KMS-11 (cell line): Measurements from ENCODE around the gene MED20.

ENCODE experiments used
- H2AFZ ChIP-seq: fragments of 200-600 bp; sonication (generic); 2 replicates; pipeline ENCODE4 v1.6.1; 2016; ENCODE audit warnings: antibody characterized with exemption, mixed run types, low read depth
- H3K27ac ChIP-seq: fragments of 200-600 bp; sonication (generic); 2 replicates; pipeline ENCODE4 v1.6.1; 2016; ENCODE audit warnings: mild to moderate bottlenecking, mixed run types
- H3K27me3 ChIP-seq: fragments of 200-600 bp; sonication (generic); 2 replicates; pipeline ENCODE4 v1.6.1; 2017; ENCODE audit warnings: mild to moderate bottlenecking, low read depth, mixed run types, moderate library complexity; ENCODE audit not compliant: insufficient read depth
- H3K36me3 ChIP-seq: fragments of 200-600 bp; sonication (generic); 2 replicates; pipeline ENCODE4 v1.6.1; 2017; ENCODE audit warnings: mild to moderate bottlenecking, mixed run types; ENCODE audit not compliant: insufficient read depth
- H3K4me1 ChIP-seq: fragments of 200-600 bp; sonication (generic); 2 replicates; pipeline ENCODE4 v1.6.1; 2016; ENCODE audit warnings: mild to moderate bottlenecking, low read depth, mixed run types; ENCODE audit not compliant: poor library complexity, severe bottlenecking
- H3K4me2 ChIP-seq: fragments of 200-600 bp; sonication (generic); 2 replicates; pipeline ENCODE4 v1.7.0; 2016; ENCODE audit warnings: mild to moderate bottlenecking, mixed run types
- H3K4me3 ChIP-seq: fragments of 200-600 bp; sonication (generic); IDR thresholded peaks from 2 replicates; pipeline ENCODE4 v1.6.1; 2017; ENCODE audit warnings: low read depth, low read length, mixed read lengths; ENCODE audit not compliant: insufficient read depth
- H3K79me2 ChIP-seq: fragments of 200-600 bp; sonication (generic); 2 replicates; pipeline ENCODE4 v1.6.1; 2016; ENCODE audit warnings: low read depth, mixed run types; ENCODE audit not compliant: insufficient read depth
- H3K9ac ChIP-seq: fragments of 200-600 bp; sonication (generic); 2 replicates; pipeline ENCODE4 v1.6.1; 2016; ENCODE audit warnings: mild to moderate bottlenecking, mixed run types
- H4K20me1 ChIP-seq: fragments of 200-600 bp; sonication (generic); 2 replicates; pipeline ENCODE4 v1.6.1; 2016; ENCODE audit warnings: mild to moderate bottlenecking, mixed run types; ENCODE audit not compliant: insufficient read depth
- TF ChIP-seq, protein P1 (sequence below): fragments of 200-600 bp; sonication (generic); conservative IDR thresholded peaks from 2 replicates; pipeline ENCODE4 v1.6.1; 2017; ENCODE audit warnings: low read depth, mild to moderate bottlenecking, antibody characterized with exemption, low read length, moderate library complexity, mixed read lengths

MED20 gene

DNA sequence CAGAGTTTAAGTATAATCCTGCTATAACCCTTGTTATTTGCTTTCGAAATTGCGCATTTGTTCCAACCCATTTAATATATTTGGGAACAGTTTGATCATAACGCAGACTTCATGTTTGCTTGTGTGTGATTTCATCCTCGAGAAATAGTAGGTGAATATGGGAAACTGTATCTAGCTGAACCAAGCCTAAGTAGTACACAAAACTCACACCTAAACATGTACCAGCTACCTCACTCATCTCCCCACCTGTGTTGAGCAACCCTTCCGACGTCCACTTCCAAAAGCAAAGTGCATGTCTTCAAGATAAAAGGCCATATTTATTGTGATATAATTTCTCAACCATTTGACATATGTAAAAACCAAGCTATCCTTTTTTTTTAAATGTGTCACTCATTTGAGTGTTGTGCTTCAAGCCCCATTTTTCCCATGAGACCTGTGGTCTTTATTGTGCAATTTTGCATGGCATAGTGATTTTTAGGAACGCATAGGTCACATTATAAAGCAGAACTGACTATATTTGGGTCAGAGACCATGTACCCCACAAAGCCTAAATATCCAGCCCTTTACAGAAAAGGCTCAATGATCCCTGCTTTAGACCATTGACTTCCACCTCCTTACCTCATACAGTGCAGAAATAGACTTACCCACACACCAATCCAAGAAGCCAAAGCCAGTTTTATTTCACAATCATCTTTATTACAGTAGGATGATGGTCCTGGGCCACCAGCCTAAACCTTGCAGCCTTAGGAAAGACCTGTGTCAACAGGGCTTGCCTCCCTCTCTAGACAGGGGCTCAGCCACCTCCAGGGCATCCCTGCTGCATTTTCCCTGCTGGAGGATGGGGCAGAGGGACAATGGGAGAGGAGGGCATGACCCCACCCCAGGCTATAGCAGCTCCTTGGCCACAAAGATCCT is 13.6 kb upstream of the MED20 start:
- Histone ChIP-seq H3K27ac (peak overlapping the region; percentile 13; the same call in 1 of the 2 replicates), H3K9ac (no peak overlapping the region), H3K4me1 (peaks cover 45% of the 10 kb centered on the region), H3K4me3 (no peak overlapping the region), H3K79me2 (peaks cover 7% of the 10 kb centered on the region; the same call in 1 of the 2 replicates), H2AFZ (no peak overlapping the region), H3K27me3 (no peaks in the 10 kb centered on the region), H3K36me3 (peaks cover 5% of the 10 kb centered on the region; the same call in 1 of the 2 replicates), H4K20me1 (no peaks in the 10 kb centered on the region; the same call in 1 of the 2 replicates), H3K4me2 (peak overlapping the region; percentile 47; the same call in 1 of the 2 replicates)
- TF ChIP-seq, protein P1, sequence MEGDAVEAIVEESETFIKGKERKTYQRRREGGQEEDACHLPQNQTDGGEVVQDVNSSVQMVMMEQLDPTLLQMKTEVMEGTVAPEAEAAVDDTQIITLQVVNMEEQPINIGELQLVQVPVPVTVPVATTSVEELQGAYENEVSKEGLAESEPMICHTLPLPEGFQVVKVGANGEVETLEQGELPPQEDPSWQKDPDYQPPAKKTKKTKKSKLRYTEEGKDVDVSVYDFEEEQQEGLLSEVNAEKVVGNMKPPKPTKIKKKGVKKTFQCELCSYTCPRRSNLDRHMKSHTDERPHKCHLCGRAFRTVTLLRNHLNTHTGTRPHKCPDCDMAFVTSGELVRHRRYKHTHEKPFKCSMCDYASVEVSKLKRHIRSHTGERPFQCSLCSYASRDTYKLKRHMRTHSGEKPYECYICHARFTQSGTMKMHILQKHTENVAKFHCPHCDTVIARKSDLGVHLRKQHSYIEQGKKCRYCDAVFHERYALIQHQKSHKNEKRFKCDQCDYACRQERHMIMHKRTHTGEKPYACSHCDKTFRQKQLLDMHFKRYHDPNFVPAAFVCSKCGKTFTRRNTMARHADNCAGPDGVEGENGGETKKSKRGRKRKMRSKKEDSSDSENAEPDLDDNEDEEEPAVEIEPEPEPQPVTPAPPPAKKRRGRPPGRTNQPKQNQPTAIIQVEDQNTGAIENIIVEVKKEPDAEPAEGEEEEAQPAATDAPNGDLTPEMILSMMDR: no peak

DNA sequence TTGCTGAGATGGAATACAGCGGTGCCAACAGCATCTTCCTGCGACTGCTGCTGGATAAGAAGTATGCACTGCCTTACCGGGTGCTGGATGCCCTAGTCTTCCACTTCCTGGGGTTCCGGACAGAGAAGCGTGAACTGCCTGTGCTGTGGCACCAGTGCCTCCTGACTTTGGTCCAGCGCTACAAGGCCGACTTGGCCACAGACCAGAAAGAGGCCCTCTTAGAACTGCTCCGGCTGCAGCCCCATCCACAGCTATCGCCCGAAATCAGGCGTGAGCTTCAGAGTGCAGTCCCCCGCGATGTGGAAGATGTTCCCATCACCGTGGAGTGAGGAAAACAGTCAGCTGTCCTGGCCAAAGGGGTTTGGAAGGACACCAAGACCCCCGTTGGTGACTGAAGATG is 11.4 kb upstream of the MED20 start:
- Histone ChIP-seq H3K9ac (no peak overlapping the region), H3K4me1 (peaks cover 34% of the 10 kb centered on the region), H4K20me1 (no peaks in the 10 kb centered on the region; the same call in 1 of the 2 replicates), H3K27ac (no peak overlapping the region), H3K79me2 (peaks cover 25% of the 10 kb centered on the region; the same call in 1 of the 2 replicates), H2AFZ (no peak overlapping the region), H3K4me3 (no peak overlapping the region), H3K27me3 (no peaks in the 10 kb centered on the region), H3K4me2 (no peak overlapping the region), H3K36me3 (peaks cover 5% of the 10 kb centered on the region; the same call in 1 of the 2 replicates)
- TF ChIP-seq, protein P1: no peak

DNA sequence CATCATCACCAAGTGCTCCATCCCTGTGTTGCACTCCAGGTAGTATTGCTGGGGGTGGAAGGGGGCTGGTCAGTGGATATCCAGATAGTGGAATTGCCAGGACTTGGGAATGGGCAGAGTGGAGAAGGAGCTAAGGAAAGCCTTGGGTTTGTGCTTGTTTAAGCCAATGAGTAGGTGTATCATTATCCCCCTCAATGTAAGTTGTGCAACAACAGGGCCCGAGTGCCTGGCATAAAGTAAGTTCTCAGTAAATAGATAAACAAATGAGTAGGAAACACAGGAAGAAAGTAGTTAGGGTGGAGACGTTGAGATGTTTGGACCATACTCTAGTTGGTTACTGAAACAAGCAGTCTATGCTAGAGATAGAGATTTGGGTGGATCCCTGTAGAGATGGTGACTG is 10.9 kb upstream of the MED20 start:
- H3K4me2 ChIP-seq: no peak overlapping the region
- H3K9ac ChIP-seq: no peak overlapping the region
- TF ChIP-seq, protein P1: no peak
- no peaks in the 10 kb centered on the region for H3K27me3 ChIP-seq
- peaks cover 30% of the 10 kb centered on the region; the same call in 1 of the 2 replicates for H3K79me2 ChIP-seq
- peaks cover 5% of the 10 kb centered on the region; the same call in 1 of the 2 replicates for H3K36me3 ChIP-seq
- H3K4me1 ChIP-seq: peaks cover 29% of the 10 kb centered on the region
- H3K4me3 ChIP-seq: no peak overlapping the region
- no peak overlapping the region for H2AFZ ChIP-seq
- H3K27ac ChIP-seq: no peak overlapping the region
- no peaks in the 10 kb centered on the region; the same call in 1 of the 2 replicates for H4K20me1 ChIP-seq

DNA sequence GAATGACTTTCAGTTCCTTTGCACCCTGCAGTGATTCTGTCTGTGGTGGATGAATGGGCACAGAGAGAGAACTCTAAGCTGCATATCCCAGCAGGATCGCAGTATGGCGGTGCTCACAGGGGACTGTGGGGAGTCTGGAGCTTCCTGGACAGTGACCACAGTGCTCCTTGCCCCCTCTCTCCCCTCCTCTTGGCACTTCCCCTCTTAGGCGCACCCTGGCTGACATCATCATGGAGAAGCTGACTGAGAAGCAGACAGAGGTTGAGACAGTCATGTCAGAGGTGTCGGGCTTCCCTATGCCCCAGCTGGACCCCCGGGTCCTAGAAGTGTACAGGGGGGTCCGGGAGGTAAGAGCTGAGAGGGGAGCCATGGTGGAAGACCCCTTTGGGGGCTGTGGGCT is 9.0 kb upstream of the MED20 start:
- Histone ChIP-seq H3K27ac (no peak overlapping the region), H2AFZ (no peak overlapping the region), H3K4me1 (peaks cover 11% of the 10 kb centered on the region), H3K36me3 (peaks cover 5% of the 10 kb centered on the region; the same call in 1 of the 2 replicates), H3K79me2 (peaks cover 38% of the 10 kb centered on the region), H3K4me3 (no peak overlapping the region), H3K27me3 (no peaks in the 10 kb centered on the region), H3K4me2 (no peak overlapping the region), H3K9ac (no peak overlapping the region), H4K20me1 (no peaks in the 10 kb centered on the region; the same call in 1 of the 2 replicates)
- TF ChIP-seq, protein P1: no peak
